HEK293 (cell line): ENCODE data around the gene KLHL11.

Experiments used
- GLI4 ChIP-seq: fragments of 450-650 bp; formaldehyde crosslinking; IDR thresholded peaks from 2 replicates; pipeline ENCODE4 v1.5.1; 2016; ENCODE audit warnings: missing biosample characterization, missing genetic modification characterization
- HOXD13 ChIP-seq: sonication (generic); formaldehyde crosslinking; IDR thresholded peaks from 2 replicates; pipeline ENCODE4 v1.8.0; 2022; ENCODE audit warnings: missing genetic modification reagents, borderline replicate concordance
- KLF16 ChIP-seq: fragments of 450-650 bp; formaldehyde crosslinking; IDR thresholded peaks from 2 replicates; pipeline ENCODE4 v1.5.1; 2017; ENCODE audit warnings: missing biosample characterization, missing genetic modification characterization
- MYNN ChIP-seq: fragments of 450-650 bp; formaldehyde crosslinking; IDR thresholded peaks from 2 replicates; pipeline ENCODE4 v1.5.1; 2016; ENCODE audit warnings: missing biosample characterization, missing genetic modification characterization, borderline replicate concordance
- SALL2 ChIP-seq: fragments of 450-650 bp; formaldehyde crosslinking; IDR thresholded peaks from 2 replicates; pipeline ENCODE4 v1.5.0; 2017; ENCODE audit warnings: missing biosample characterization, mild to moderate bottlenecking, missing genetic modification characterization, borderline replicate concordance
- SCRT2 ChIP-seq: fragments of 450-650 bp; formaldehyde crosslinking; IDR thresholded peaks from 2 replicates; pipeline ENCODE4 v1.5.1; 2016; ENCODE audit warnings: missing biosample characterization, missing genetic modification characterization
- SP3 ChIP-seq: fragments of 450-650 bp; formaldehyde crosslinking; IDR thresholded peaks from 2 replicates; pipeline ENCODE4 v1.5.1; 2016; ENCODE audit warnings: missing biosample characterization, missing genetic modification characterization
- SP7 ChIP-seq: fragments of 450-650 bp; formaldehyde crosslinking; IDR thresholded peaks from 2 replicates; pipeline ENCODE4 v1.5.1; 2016; ENCODE audit warnings: missing biosample characterization, missing genetic modification characterization
- WT1 ChIP-seq: fragments of 450-650 bp; formaldehyde crosslinking; IDR thresholded peaks from 2 replicates; pipeline ENCODE4 v1.5.1; 2016; ENCODE audit warnings: missing biosample characterization, missing genetic modification characterization
- ZBTB17 ChIP-seq: fragments of 450-650 bp; formaldehyde crosslinking; IDR thresholded peaks from 2 replicates; pipeline ENCODE4 v1.5.1; 2016; ENCODE audit warnings: missing biosample characterization, missing genetic modification characterization
- ZEB2 ChIP-seq: fragments of 450-650 bp; formaldehyde crosslinking; IDR thresholded peaks from 2 replicates; pipeline ENCODE4 v1.5.1; 2016; ENCODE audit warnings: missing biosample characterization, missing genetic modification characterization
- ZNF335 ChIP-seq: fragments of 450-650 bp; formaldehyde crosslinking; conservative IDR thresholded peaks from 2 replicates; pipeline ENCODE4 v1.5.1; 2016; ENCODE audit warnings: missing biosample characterization, missing genetic modification characterization
- ZNF404 ChIP-seq: fragments of 450-650 bp; formaldehyde crosslinking; IDR thresholded peaks from 2 replicates; pipeline ENCODE4 v1.5.1; 2017; ENCODE audit warnings: missing biosample characterization, missing genetic modification characterization
- ZNF423 ChIP-seq: fragments of 450-650 bp; formaldehyde crosslinking; IDR thresholded peaks from 2 replicates; pipeline ENCODE4 v1.5.1; 2016; ENCODE audit warnings: missing biosample characterization, missing genetic modification characterization
- ZNF549 ChIP-seq: fragments of 450-650 bp; IDR thresholded peaks from 2 replicates; pipeline ENCODE4 v1.5.1; 2018; ENCODE audit warnings: missing biosample characterization, missing genetic modification characterization, mild to moderate bottlenecking, inconsistent platforms, moderate library complexity
- ZNF610 ChIP-seq: fragments of 450-650 bp; formaldehyde crosslinking; IDR thresholded peaks from 2 replicates; pipeline ENCODE4 v1.5.1; 2016; ENCODE audit warnings: missing biosample characterization, missing genetic modification characterization, borderline replicate concordance
- ZNF658 ChIP-seq: fragments of 450-650 bp; formaldehyde crosslinking; IDR thresholded peaks from 2 replicates; pipeline ENCODE4; 2016; ENCODE audit warnings: missing biosample characterization, missing genetic modification characterization
- ZNF830 ChIP-seq: fragments of 450-650 bp; IDR thresholded peaks from 2 replicates; pipeline ENCODE4 v1.5.0; 2018; ENCODE audit warnings: missing biosample characterization, missing genetic modification characterization, low read depth, mild to moderate bottlenecking, moderate library complexity
- TF ChIP-seq, protein P1 (sequence below): fragments of 450-650 bp; formaldehyde crosslinking; IDR thresholded peaks from 2 replicates; pipeline ENCODE4 v1.5.1; 2016; ENCODE audit warnings: missing biosample characterization, missing genetic modification characterization
- TF ChIP-seq, protein P2 (sequence below): fragments of 450-650 bp; IDR thresholded peaks from 2 replicates; pipeline ENCODE4 v1.5.1; 2018; ENCODE audit warnings: missing biosample characterization, mild to moderate bottlenecking, missing genetic modification characterization
- TF ChIP-seq, protein P3 (sequence below): fragments of 450-650 bp; formaldehyde crosslinking; IDR thresholded peaks from 2 replicates; pipeline ENCODE4 v1.5.1; 2016; ENCODE audit warnings: missing biosample characterization, missing genetic modification characterization, low read depth
- TF ChIP-seq, protein P4 (sequence below): fragments of 450-650 bp; formaldehyde crosslinking; IDR thresholded peaks from 2 replicates; pipeline ENCODE4 v1.5.1; 2017; ENCODE audit warnings: missing biosample characterization, missing genetic modification characterization
- TF ChIP-seq, protein P5 (sequence below): fragments of 450-650 bp; formaldehyde crosslinking; IDR thresholded peaks from 2 replicates; pipeline ENCODE4 v1.5.1; 2016; ENCODE audit warnings: missing biosample characterization, missing genetic modification characterization
- TF ChIP-seq, protein P6 (sequence below): fragments of 450-650 bp; formaldehyde crosslinking; IDR thresholded peaks from 2 replicates; pipeline ENCODE4 v1.5.1; 2017; ENCODE audit warnings: missing biosample characterization, mild to moderate bottlenecking, missing genetic modification characterization, moderate library complexity

The KLHL11 gene

DNA sequence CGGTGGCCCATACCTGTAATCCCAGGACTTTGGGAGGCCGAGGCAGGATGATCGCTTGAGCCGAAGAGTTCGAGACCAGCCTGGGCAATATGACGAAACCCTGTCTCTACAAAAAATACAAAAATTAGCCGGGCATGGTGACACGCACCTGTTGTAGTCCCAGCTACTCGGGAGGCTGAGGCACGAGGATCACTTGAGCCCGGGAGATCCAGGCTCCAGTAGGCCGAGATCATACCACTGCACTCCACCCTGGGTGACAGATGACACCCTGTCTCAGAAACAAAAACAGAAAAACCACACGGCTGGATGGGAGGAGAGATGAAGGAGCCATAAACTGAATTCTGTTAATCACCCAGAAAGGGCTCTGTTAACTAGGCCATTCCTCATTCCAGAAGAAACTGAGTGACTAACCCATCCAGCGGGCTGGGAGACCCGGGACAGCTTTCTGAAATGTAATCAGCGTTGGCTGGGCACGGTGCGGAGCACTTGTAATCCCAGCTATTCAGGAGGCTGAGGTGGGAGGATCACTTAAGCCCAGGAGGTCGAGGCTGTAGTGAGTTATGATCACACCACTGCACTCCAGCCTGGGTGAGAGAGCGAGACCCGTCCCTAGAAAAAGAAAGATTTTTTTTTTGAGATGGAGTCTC lies 28.6 kb downstream of the KLHL11 start (continued):
- no peak for TF ChIP-seq ZNF830 (tag by site-specific recombination)
- TF ChIP-seq ZEB2: peak; percentile 48; the same call in 1 of the 2 replicates
- TF ChIP-seq ZBTB17 (tag by site-specific recombination): peak; percentile 73
- no peak for TF ChIP-seq ZNF404 (tag by site-specific recombination)
- TF ChIP-seq ZNF658 (tag by site-specific recombination): no peak
- TF ChIP-seq SP7 (tag by site-specific recombination): peak; percentile 9; the same call in 1 of the 2 replicates
- TF ChIP-seq, protein P1, sequence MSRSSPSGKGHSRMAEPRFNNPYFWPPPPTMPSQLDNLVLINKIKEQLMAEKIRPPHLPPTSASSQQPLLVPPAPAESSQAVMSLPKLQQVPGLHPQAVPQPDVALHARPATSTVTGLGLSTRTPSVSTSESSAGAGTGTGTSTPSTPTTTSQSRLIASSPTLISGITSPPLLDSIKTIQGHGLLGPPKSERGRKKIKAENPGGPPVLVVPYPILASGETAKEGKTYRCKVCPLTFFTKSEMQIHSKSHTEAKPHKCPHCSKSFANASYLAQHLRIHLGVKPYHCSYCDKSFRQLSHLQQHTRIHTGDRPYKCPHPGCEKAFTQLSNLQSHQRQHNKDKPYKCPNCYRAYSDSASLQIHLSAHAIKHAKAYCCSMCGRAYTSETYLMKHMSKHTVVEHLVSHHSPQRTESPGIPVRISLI: no peak
- no peak for TF ChIP-seq MYNN (tag by site-specific recombination)
- TF ChIP-seq SALL2 (tag by site-specific recombination): no peak
- 0 out of 2 replicates have a peak, but pooled peaks have one; percentile 14 for TF ChIP-seq WT1 (tag by site-specific recombination)
- TF ChIP-seq GLI4: 0 out of 2 replicates have a peak, but pooled peaks have one; percentile 20
- TF ChIP-seq, protein P2, sequence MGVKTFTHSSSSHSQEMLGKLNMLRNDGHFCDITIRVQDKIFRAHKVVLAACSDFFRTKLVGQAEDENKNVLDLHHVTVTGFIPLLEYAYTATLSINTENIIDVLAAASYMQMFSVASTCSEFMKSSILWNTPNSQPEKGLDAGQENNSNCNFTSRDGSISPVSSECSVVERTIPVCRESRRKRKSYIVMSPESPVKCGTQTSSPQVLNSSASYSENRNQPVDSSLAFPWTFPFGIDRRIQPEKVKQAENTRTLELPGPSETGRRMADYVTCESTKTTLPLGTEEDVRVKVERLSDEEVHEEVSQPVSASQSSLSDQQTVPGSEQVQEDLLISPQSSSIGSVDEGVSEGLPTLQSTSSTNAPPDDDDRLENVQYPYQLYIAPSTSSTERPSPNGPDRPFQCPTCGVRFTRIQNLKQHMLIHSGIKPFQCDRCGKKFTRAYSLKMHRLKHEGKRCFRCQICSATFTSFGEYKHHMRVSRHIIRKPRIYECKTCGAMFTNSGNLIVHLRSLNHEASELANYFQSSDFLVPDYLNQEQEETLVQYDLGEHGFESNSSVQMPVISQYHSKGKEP (tag by site-specific recombination): no peak
- TF ChIP-seq ZNF549 (tag by site-specific recombination): no peak
- TF ChIP-seq, protein P3, sequence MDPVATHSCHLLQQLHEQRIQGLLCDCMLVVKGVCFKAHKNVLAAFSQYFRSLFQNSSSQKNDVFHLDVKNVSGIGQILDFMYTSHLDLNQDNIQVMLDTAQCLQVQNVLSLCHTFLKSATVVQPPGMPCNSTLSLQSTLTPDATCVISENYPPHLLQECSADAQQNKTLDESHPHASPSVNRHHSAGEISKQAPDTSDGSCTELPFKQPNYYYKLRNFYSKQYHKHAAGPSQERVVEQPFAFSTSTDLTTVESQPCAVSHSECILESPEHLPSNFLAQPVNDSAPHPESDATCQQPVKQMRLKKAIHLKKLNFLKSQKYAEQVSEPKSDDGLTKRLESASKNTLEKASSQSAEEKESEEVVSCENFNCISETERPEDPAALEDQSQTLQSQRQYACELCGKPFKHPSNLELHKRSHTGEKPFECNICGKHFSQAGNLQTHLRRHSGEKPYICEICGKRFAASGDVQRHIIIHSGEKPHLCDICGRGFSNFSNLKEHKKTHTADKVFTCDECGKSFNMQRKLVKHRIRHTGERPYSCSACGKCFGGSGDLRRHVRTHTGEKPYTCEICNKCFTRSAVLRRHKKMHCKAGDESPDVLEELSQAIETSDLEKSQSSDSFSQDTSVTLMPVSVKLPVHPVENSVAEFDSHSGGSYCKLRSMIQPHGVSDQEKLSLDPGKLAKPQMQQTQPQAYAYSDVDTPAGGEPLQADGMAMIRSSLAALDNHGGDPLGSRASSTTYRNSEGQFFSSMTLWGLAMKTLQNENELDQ (tag by site-specific recombination): no peak
- TF ChIP-seq HOXD13 (CRISPR knock-in tag): no peak
- TF ChIP-seq, protein P4, sequence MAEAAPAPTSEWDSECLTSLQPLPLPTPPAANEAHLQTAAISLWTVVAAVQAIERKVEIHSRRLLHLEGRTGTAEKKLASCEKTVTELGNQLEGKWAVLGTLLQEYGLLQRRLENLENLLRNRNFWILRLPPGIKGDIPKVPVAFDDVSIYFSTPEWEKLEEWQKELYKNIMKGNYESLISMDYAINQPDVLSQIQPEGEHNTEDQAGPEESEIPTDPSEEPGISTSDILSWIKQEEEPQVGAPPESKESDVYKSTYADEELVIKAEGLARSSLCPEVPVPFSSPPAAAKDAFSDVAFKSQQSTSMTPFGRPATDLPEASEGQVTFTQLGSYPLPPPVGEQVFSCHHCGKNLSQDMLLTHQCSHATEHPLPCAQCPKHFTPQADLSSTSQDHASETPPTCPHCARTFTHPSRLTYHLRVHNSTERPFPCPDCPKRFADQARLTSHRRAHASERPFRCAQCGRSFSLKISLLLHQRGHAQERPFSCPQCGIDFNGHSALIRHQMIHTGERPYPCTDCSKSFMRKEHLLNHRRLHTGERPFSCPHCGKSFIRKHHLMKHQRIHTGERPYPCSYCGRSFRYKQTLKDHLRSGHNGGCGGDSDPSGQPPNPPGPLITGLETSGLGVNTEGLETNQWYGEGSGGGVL: no peak
- TF ChIP-seq KLF16 (tag by site-specific recombination): no peak
- TF ChIP-seq, protein P5, sequence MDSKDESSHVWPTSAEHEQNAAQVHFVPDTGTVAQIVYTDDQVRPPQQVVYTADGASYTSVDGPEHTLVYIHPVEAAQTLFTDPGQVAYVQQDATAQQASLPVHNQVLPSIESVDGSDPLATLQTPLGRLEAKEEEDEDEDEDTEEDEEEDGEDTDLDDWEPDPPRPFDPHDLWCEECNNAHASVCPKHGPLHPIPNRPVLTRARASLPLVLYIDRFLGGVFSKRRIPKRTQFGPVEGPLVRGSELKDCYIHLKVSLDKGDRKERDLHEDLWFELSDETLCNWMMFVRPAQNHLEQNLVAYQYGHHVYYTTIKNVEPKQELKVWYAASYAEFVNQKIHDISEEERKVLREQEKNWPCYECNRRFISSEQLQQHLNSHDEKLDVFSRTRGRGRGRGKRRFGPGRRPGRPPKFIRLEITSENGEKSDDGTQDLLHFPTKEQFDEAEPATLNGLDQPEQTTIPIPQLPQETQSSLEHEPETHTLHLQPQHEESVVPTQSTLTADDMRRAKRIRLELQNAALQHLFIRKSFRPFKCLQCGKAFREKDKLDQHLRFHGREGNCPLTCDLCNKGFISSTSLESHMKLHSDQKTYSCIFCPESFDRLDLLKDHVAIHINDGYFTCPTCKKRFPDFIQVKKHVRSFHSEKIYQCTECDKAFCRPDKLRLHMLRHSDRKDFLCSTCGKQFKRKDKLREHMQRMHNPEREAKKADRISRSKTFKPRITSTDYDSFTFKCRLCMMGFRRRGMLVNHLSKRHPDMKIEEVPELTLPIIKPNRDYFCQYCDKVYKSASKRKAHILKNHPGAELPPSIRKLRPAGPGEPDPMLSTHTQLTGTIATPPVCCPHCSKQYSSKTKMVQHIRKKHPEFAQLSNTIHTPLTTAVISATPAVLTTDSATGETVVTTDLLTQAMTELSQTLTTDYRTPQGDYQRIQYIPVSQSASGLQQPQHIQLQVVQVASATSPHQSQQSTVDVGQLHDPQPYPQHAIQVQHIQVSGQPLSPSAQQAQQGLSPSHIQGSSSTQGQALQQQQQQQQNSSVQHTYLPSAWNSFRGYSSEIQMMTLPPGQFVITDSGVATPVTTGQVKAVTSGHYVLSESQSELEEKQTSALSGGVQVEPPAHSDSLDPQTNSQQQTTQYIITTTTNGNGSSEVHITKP (tag by site-specific recombination): peak; percentile 84
- no peak for TF ChIP-seq SP3
- peak; percentile 64 for TF ChIP-seq ZNF335 (tag by site-specific recombination)
- TF ChIP-seq ZNF610 (tag by site-specific recombination): no peak
- TF ChIP-seq, protein P6, sequence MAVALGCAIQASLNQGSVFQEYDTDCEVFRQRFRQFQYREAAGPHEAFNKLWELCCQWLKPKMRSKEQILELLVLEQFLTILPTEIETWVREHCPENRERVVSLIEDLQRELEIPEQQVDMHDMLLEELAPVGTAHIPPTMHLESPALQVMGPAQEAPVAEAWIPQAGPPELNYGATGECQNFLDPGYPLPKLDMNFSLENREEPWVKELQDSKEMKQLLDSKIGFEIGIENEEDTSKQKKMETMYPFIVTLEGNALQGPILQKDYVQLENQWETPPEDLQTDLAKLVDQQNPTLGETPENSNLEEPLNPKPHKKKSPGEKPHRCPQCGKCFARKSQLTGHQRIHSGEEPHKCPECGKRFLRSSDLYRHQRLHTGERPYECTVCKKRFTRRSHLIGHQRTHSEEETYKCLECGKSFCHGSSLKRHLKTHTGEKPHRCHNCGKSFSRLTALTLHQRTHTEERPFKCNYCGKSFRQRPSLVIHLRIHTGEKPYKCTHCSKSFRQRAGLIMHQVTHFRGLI (tag by site-specific recombination): no peak
- TF ChIP-seq SCRT2 (tag by site-specific recombination): peak; percentile 91
- peak; percentile 7; the same call in 1 of the 2 replicates for TF ChIP-seq ZNF423
